OCI-LY1 (cell line): ENCODE data around the gene GNG8.

ENCODE experiments used
- H2AFZ ChIP-seq: fragments of 200-600 bp; sonication (generic), shearing (Covaris generic); 2 replicates; pipeline ENCODE4 v1.6.0; 2014; ENCODE audit warnings: antibody characterized with exemption, mild to moderate bottlenecking, low read length
- H3F3A ChIP-seq: fragments of 200-600 bp; sonication (generic), shearing (Covaris generic); 2 replicates; pipeline ENCODE4 v1.6.0; 2014; ENCODE audit warnings: mild to moderate bottlenecking, antibody characterized with exemption, low read length, moderate library complexity; ENCODE audit not compliant: insufficient read depth
- H3K27ac ChIP-seq: fragments of 200-600 bp; sonication (generic); 2 replicates; pipeline ENCODE4 v1.5.1; 2014; ENCODE audit warnings: low read length, mixed run types, mild to moderate bottlenecking, low read depth; ENCODE audit not compliant: poor library complexity, severe bottlenecking
- H3K27me3 ChIP-seq: fragments of 200-600 bp; sonication (generic); 2 replicates; pipeline ENCODE4 v1.6.0; 2014; ENCODE audit warnings: antibody characterized with exemption, mild to moderate bottlenecking, low read length, moderate library complexity; ENCODE audit not compliant: insufficient read depth
- H3K36me3 ChIP-seq: fragments of 200-600 bp; sonication (generic); 2 replicates; pipeline ENCODE4 v1.6.1; 2014; ENCODE audit warnings: mild to moderate bottlenecking, antibody characterized with exemption, low read length, moderate library complexity, mixed read lengths; ENCODE audit not compliant: insufficient read depth
- H3K4me1 ChIP-seq: fragments of 200-600 bp; sonication (generic); 2 replicates; pipeline ENCODE4 v1.5.1; 2014; ENCODE audit warnings: mild to moderate bottlenecking, low read length, moderate library complexity; ENCODE audit not compliant: insufficient read depth, severe bottlenecking
- H3K4me2 ChIP-seq: fragments of 200-600 bp; sonication (generic), shearing (Covaris generic); 2 replicates; pipeline ENCODE4 v1.6.1; 2014; ENCODE audit warnings: low read length
- H3K4me3 ChIP-seq: fragments of 200-600 bp; sonication (generic); 2 replicates; pipeline ENCODE4 v1.5.1; 2014; ENCODE audit warnings: low read length, low read depth, mild to moderate bottlenecking, mixed read lengths; ENCODE audit not compliant: poor library complexity, severe bottlenecking
- H3K79me2 ChIP-seq: fragments of 200-600 bp; shearing (Covaris generic); 2 replicates; pipeline ENCODE4 v1.6.1; 2016; ENCODE audit warnings: mixed run types, low read length, mixed read lengths; ENCODE audit not compliant: insufficient read depth
- H3K9ac ChIP-seq: fragments of 200-600 bp; sonication (generic), shearing (Covaris generic); 2 replicates; pipeline ENCODE4 v1.6.1; 2014; ENCODE audit warnings: mild to moderate bottlenecking, low read length, mixed read lengths
- H3K9me2 ChIP-seq: fragments of 200-600 bp; sonication (generic), shearing (Covaris generic); 2 replicates; pipeline ENCODE4 v1.6.1; 2014; ENCODE audit warnings: low read depth, mild to moderate bottlenecking, low read length, mixed read lengths
- H3K9me3 ChIP-seq: fragments of 200-600 bp; shearing (Covaris generic); 2 replicates; pipeline ENCODE4 v1.6.1; 2014; ENCODE audit warnings: low read length, mixed read lengths
- H4K20me1 ChIP-seq: fragments of 200-600 bp; sonication (generic), shearing (Covaris generic); 2 replicates; pipeline ENCODE4 v1.6.0; 2016; ENCODE audit warnings: mild to moderate bottlenecking, low read length; ENCODE audit not compliant: insufficient read depth
- CTCF ChIP-seq: fragments of 200-600 bp; sonication (generic), shearing (Covaris generic); IDR thresholded peaks from 2 replicates; pipeline ENCODE4 v1.5.1; 2017; ENCODE audit warnings: mild to moderate bottlenecking, antibody characterized with exemption, low read length, moderate library complexity, mixed read lengths
- EZH2 ChIP-seq: fragments of 200-600 bp; sonication (generic), shearing (Covaris generic); IDR thresholded peaks from 2 replicates; pipeline ENCODE4 v1.8.0; 2017; ENCODE audit warnings: borderline replicate concordance, mixed run types, mild to moderate bottlenecking, antibody characterized with exemption, low read length, moderate library complexity, mixed read lengths

Gene GNG8

DNA sequence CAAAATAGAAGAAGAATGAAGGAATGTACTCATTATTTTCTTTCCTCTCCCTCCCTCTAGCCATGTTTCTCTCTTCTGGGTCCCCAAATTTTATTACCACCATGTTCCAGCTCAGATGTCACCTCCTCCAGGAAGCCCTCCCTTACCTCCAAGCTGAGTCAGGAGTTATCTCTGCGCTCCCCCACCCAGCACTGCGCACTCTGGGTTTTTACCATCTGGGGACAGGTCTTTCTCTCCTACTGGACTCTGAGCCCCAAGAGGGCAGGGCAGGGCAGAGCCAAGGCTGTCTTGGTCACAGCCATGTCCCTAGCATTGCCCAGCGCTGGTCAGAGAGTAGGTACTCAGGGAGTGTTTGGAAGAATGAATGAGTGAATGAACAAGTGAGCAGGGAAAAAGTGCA lies 2.9 kb downstream of the GNG8 start:
- no peaks in the 10 kb centered on the region for H4K20me1 ChIP-seq
- no peaks in the 10 kb centered on the region for H3K9me3 ChIP-seq
- peaks cover 4% of the 10 kb centered on the region; the same call in 1 of the 2 replicates for H3F3A ChIP-seq
- peak overlapping the region; percentile 53 for H3K4me3 ChIP-seq
- H3K27ac ChIP-seq: no peak overlapping the region
- no peaks in the 10 kb centered on the region for H3K79me2 ChIP-seq
- H3K36me3 ChIP-seq: no peaks in the 10 kb centered on the region
- TF ChIP-seq EZH2 (no peak), CTCF (no peak)
- H3K27me3 ChIP-seq: peaks cover 7% of the 10 kb centered on the region
- no peak overlapping the region for H2AFZ ChIP-seq
- H3K9me2 ChIP-seq: no peaks in the 10 kb centered on the region
- peak overlapping the region; percentile 77; the same call in 1 of the 2 replicates for H3K4me2 ChIP-seq
- no peak overlapping the region for H3K9ac ChIP-seq
- H3K4me1 ChIP-seq: peaks cover 18% of the 10 kb centered on the region

GRCh38 chr19:46631481-46631880 lies 4.5 kb downstream of the GNG8 start:
- Histone ChIP-seq H3K4me2 (no peak overlapping the region), H3K9ac (no peak overlapping the region), H4K20me1 (no peaks in the 10 kb centered on the region), H3K27me3 (peaks cover 15% of the 10 kb centered on the region), H3K9me3 (no peaks in the 10 kb centered on the region), H2AFZ (no peak overlapping the region), H3K27ac (no peak overlapping the region), H3K9me2 (no peaks in the 10 kb centered on the region), H3K36me3 (no peaks in the 10 kb centered on the region), H3F3A (peaks cover 4% of the 10 kb centered on the region; the same call in 1 of the 2 replicates), H3K79me2 (no peaks in the 10 kb centered on the region), H3K4me1 (peaks cover 16% of the 10 kb centered on the region), H3K4me3 (no peak overlapping the region)
- TF ChIP-seq CTCF: no peak
- no peak for TF ChIP-seq EZH2

DNA sequence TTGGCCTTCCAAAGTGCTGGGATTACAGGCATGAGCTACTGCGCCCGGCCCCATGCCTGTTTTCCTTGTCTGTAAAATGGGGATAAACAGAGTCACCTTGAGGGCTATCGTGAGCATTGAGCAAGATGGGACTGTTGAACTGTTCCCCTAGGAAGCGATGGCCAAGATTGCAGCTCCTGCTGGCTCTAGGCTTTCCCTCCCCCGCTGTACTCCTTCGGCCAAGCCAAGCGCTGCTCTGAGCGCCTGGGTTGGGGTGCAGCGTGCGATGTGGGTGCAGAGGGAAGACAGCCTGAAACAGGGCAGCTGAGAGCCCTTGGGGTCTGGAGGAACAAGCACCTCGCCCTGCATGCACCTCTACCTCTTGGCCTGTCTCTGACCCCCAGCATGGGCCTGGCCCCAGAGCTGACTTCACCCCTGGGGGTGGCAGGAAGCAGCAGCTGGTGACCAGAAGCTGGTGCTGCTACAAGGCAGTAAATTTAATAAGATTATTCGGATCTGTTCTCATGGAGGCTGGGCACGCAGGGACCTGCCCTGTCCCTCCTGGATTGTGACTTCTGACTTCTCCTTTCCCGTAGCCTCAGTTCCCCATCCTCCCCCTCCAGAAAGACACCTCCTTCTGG lies 5.3 kb downstream of the GNG8 start:
- H3K79me2 ChIP-seq: no peaks in the 10 kb centered on the region
- H2AFZ ChIP-seq: no peak overlapping the region
- H3K4me2 ChIP-seq: no peak overlapping the region
- peaks cover 10% of the 10 kb centered on the region for H3K4me1 ChIP-seq
- no peaks in the 10 kb centered on the region for H4K20me1 ChIP-seq
- no peaks in the 10 kb centered on the region for H3F3A ChIP-seq
- TF ChIP-seq EZH2 (no peak), CTCF (no peak)
- no peak overlapping the region for H3K4me3 ChIP-seq
- no peaks in the 10 kb centered on the region for H3K9me3 ChIP-seq
- H3K27ac ChIP-seq: no peak overlapping the region
- H3K36me3 ChIP-seq: no peaks in the 10 kb centered on the region
- H3K9ac ChIP-seq: no peak overlapping the region
- H3K9me2 ChIP-seq: no peaks in the 10 kb centered on the region
- H3K27me3 ChIP-seq: peaks cover 18% of the 10 kb centered on the region
